ENCODE measurements around the gene EHBP1L1. TPM values are rescaled to one million over a fixed set of nuclear protein-coding genes. Genes with fewer than 3 reads are reported as not detected.

Gene EHBP1L1
- total and polyA plus RNA-seq, 2 of the 13 experiments (the other 11 are each of a cell fraction or from before 2014, with no cell fraction given): 8.3 to 10.6 TPM

DNA sequence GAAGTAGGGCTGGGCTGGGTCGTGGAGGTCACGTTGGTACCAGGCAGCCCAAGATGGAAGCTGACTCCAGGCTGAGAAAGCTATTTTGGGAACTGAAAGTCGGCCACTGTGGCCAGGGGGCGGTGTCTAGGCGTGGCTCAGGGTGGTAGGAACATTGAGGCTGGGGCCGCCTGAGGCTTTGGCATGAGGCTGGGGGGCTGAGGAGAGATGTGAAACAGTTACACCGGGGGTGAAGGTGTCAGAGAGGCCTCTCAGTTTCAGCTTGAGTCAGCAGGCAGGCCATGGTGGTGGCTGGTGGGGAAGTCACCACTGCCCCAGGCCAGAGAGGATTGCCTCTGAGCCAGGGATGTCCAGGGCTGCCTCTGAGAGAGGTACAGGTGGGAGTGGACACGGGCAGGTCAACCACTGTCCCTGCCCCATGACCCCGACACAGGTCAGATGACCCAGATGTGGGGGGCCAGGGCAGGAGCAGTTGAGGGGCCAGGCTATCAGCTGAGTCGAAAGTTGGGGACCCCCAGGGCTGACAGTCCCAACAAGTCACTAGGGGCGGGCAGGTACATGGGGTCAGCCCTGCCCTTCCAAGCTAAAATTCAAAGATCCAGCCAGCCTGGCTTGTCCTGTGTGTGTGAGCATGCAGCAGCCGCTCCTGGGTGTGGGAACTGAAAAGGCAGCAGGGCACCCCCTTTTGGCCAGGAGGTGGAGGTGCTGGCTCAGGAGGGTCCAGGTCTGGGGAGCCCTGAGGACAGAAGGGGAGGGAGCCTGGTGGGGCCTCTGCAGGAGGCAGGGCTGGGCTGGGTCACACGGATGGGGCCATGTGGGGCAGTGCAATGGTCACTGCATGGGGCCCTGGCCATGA is 12.6 kb downstream of the EHBP1L1 start (continued):
- TF ChIP-seq, protein P1, sequence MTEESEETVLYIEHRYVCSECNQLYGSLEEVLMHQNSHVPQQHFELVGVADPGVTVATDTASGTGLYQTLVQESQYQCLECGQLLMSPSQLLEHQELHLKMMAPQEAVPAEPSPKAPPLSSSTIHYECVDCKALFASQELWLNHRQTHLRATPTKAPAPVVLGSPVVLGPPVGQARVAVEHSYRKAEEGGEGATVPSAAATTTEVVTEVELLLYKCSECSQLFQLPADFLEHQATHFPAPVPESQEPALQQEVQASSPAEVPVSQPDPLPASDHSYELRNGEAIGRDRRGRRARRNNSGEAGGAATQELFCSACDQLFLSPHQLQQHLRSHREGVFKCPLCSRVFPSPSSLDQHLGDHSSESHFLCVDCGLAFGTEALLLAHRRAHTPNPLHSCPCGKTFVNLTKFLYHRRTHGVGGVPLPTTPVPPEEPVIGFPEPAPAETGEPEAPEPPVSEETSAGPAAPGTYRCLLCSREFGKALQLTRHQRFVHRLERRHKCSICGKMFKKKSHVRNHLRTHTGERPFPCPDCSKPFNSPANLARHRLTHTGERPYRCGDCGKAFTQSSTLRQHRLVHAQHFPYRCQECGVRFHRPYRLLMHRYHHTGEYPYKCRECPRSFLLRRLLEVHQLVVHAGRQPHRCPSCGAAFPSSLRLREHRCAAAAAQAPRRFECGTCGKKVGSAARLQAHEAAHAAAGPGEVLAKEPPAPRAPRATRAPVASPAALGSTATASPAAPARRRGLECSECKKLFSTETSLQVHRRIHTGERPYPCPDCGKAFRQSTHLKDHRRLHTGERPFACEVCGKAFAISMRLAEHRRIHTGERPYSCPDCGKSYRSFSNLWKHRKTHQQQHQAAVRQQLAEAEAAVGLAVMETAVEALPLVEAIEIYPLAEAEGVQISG (CRISPR knock-in tag; IDR thresholded peaks at IDR 0.05): peak; percentile 39; the same call in 1 of the 2 replicates
- TF ChIP-seq, protein P2, sequence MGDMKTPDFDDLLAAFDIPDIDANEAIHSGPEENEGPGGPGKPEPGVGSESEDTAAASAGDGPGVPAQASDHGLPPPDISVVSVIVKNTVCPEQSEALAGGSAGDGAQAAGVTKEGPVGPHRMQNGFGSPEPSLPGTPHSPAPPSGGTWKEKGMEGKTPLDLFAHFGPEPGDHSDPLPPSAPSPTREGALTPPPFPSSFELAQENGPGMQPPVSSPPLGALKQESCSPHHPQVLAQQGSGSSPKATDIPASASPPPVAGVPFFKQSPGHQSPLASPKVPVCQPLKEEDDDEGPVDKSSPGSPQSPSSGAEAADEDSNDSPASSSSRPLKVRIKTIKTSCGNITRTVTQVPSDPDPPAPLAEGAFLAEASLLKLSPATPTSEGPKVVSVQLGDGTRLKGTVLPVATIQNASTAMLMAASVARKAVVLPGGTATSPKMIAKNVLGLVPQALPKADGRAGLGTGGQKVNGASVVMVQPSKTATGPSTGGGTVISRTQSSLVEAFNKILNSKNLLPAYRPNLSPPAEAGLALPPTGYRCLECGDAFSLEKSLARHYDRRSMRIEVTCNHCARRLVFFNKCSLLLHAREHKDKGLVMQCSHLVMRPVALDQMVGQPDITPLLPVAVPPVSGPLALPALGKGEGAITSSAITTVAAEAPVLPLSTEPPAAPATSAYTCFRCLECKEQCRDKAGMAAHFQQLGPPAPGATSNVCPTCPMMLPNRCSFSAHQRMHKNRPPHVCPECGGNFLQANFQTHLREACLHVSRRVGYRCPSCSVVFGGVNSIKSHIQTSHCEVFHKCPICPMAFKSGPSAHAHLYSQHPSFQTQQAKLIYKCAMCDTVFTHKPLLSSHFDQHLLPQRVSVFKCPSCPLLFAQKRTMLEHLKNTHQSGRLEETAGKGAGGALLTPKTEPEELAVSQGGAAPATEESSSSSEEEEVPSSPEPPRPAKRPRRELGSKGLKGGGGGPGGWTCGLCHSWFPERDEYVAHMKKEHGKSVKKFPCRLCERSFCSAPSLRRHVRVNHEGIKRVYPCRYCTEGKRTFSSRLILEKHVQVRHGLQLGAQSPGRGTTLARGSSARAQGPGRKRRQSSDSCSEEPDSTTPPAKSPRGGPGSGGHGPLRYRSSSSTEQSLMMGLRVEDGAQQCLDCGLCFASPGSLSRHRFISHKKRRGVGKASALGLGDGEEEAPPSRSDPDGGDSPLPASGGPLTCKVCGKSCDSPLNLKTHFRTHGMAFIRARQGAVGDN (CRISPR knock-in tag; IDR thresholded peaks at IDR 0.05): peak; percentile 65
- TF ChIP-seq ZNF792 (CRISPR knock-in tag; IDR thresholded peaks at IDR 0.05) (0 out of 2 replicates have a peak, but pooled peaks have one; percentile 25), GABPA (IDR thresholded peaks at IDR 0.05; ENCODE audit: low read depth, low read length) (no peak), GABPA (CRISPR knock-in tag; IDR thresholded peaks at IDR 0.05; ENCODE audit: low read depth) (no peak), ZNF3 (CRISPR knock-in tag; IDR thresholded peaks at IDR 0.05) (no peak), ZNF678 (CRISPR knock-in tag; IDR thresholded peaks at IDR 0.05) (no peak), HNF4A (CRISPR knock-in tag; IDR thresholded peaks at IDR 0.05) (0 out of 2 replicates have a peak, but pooled peaks have one; percentile 8), SOX6 (IDR thresholded peaks at IDR 0.05) (no peak), SOX6 (CRISPR knock-in tag; IDR thresholded peaks at IDR 0.05) (0 out of 2 replicates have a peak, but pooled peaks have one; percentile 13), KDM2A (CRISPR knock-in tag; IDR thresholded peaks at IDR 0.05; ENCODE audit: borderline replicate concordance, low read depth) (peak; percentile 50; the same call in 1 of the 2 replicates), GATAD1 (CRISPR knock-in tag; IDR thresholded peaks at IDR 0.05) (peak; percentile 41; the same call in 1 of the 2 replicates), ZNF572 (CRISPR knock-in tag; IDR thresholded peaks at IDR 0.05) (peak; percentile 64; the same call in 1 of the 2 replicates), PCBP1 (IDR thresholded peaks at IDR 0.05; ENCODE audit: borderline replicate concordance, low read depth, low read length) (0 out of 2 replicates have a peak, but pooled peaks have one; percentile 30), TBX3 (IDR thresholded peaks at IDR 0.05; ENCODE audit: borderline replicate concordance) (no peak)
- TF ChIP-seq, protein P3, sequence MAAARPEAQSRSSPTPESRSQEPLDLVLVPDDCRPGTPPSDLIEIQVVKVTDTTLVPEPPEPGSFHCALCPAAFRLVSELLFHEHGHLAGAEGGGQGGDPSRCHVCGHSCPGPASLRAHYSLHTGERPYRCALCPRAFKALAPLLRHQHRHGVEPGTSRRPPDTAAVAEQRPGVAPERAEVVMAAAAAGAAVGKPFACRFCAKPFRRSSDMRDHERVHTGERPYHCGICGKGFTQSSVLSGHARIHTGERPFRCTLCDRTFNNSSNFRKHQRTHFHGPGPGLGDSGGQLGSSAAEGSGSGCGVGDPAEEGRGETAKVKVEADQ (CRISPR knock-in tag; IDR thresholded peaks at IDR 0.05; ENCODE audit: borderline replicate concordance): no peak

All from HepG2 (cell line).